ENCODE measurements around the gene MYH3. TPM values are rescaled to one million over a fixed set of nuclear protein-coding genes. Genes with fewer than 3 reads are reported as not detected.

The MYH3 gene
- total and polyA plus RNA-seq, 10 of the 15 experiments (the other 5 are each of a cell fraction or from before 2014, with no cell fraction given), result 0.14 to 1.4 (median 0.71) TPM

DNA sequence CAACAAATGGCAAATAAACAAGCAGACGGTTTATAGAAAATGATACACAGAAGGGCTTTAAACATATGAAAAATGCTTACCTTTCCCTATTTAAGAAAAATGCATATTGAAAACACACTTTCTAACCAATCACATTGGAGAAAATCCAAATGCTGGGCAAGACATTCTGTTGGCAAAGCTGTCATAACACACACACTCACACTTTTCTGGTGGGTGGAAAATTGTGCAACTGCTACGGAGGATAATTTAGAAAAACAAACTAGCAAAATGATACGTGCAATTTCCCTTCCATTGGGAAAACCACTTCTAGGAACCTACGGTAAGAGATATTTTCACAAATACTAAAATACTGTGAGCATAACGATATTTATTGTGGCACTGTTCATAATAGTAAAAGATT is 9.8 kb upstream of the MYH3 start:
- ChIA-PET POLR2A (no interaction called here), SMC1A (ENCODE audit: uncharacterized antibody, unreplicated experiment) (no interaction called here), RAD21 (ENCODE audit: unreplicated experiment) (no interaction called here), CTCF (no interaction called here)
- ATAC-seq (no peak), FAIRE-seq (no peak), DNase-seq (ENCODE audit: low read depth, low spot score) (no peak)
- H3K4me3 ChIP-seq, result no peak overlapping the region
- intact Hi-C loops (cut with micrococcal nuclease; ENCODE audit: unreplicated experiment), result no loop called here
- H3K27ac ChIP-seq (ENCODE audit: control insufficient read depth, insufficient read depth), result no peak overlapping the region
- H3K4me2 ChIP-seq (ENCODE audit: control insufficient read depth, insufficient read depth), result no peak overlapping the region
- no peaks in the 10 kb centered on the region for H3K36me3 ChIP-seq (ENCODE audit: control insufficient read depth in 2 of 2, insufficient read depth in 2 of 2, low read length in 1 of 2)
- no peaks in the 10 kb centered on the region for H3K9me3 ChIP-seq (replicated peaks; ENCODE audit: control insufficient read depth, insufficient read depth, low read length)
- no peaks in the 10 kb centered on the region for H3K79me2 ChIP-seq (ENCODE audit: control insufficient read depth, insufficient read depth, low read length)
- no peaks in the 10 kb centered on the region for H4K20me1 ChIP-seq (ENCODE audit: control insufficient read depth, insufficient read depth)
- no peaks in the 10 kb centered on the region for H3K4me1 ChIP-seq (ENCODE audit: control insufficient read depth, insufficient read depth, low read length)
- H2AFZ ChIP-seq (ENCODE audit: control insufficient read depth, low read depth, low read length), result no peak overlapping the region
- in situ Hi-C loops (cut with MboI), result no loop called here
- H3K27me3 ChIP-seq (replicated peaks in 1 of 2; ENCODE audit: control insufficient read depth in 2 of 2, insufficient read depth in 2 of 2, low read length in 1 of 2), result no peaks in the 10 kb centered on the region
- H3K9ac ChIP-seq (ENCODE audit: control insufficient read depth, insufficient read depth, low read length), result no peak overlapping the region
- no TSS peak for BruUV-seq (replicated peaks)
- WGBS (ENCODE audit: insufficient coverage, insufficient replicate concordance, low lambda C conversion rate, missing lambda C conversion rate), result 98% methylated on average over 5 of the region's 5 CpGs
- TF ChIP-seq DPF2 (IDR thresholded peaks at IDR 0.05) (no peak), BHLHE40 (IDR thresholded peaks at IDR 0.05; ENCODE audit: borderline replicate concordance in 1 of 2, low read depth in 2 of 2, low read length in 1 of 2) (no peak), EP300 (IDR thresholded peaks at IDR 0.05; ENCODE audit: borderline replicate concordance in 1 of 2, control insufficient read depth in 1 of 2, low read depth in 2 of 2, low read length in 2 of 2) (no peak), ZNF274 (IDR thresholded peaks at IDR 0.05; ENCODE audit: insufficient read depth, insufficient read length) (no peak), ATF7 (IDR thresholded peaks at IDR 0.05; ENCODE audit: low read depth) (no peak), NFXL1 (IDR thresholded peaks at IDR 0.05; ENCODE audit: borderline replicate concordance) (no peak), MEF2A (IDR thresholded peaks at IDR 0.05; ENCODE audit: insufficient read depth, low read depth, low read length) (no peak), CBFB (IDR thresholded peaks at IDR 0.05; ENCODE audit: low read depth) (no peak), ZSCAN29 (IDR thresholded peaks at IDR 0.05) (no peak), KDM1A (IDR thresholded peaks at IDR 0.05; ENCODE audit: borderline replicate concordance) (no peak)
- TF ChIP-seq, protein P1, sequence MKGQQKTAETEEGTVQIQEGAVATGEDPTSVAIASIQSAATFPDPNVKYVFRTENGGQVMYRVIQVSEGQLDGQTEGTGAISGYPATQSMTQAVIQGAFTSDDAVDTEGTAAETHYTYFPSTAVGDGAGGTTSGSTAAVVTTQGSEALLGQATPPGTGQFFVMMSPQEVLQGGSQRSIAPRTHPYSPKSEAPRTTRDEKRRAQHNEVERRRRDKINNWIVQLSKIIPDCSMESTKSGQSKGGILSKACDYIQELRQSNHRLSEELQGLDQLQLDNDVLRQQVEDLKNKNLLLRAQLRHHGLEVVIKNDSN (IDR thresholded peaks at IDR 0.05; ENCODE audit: borderline replicate concordance, extremely low read length, insufficient read depth, low read depth, low read length), result no peak

Measured in GM12878 (cell line).